NT2/D1 (cell line): ENCODE data around the gene CDK11B.
"Not testable (repeated sequence)": the region's sequence is repeated elsewhere in the genome, so short reads cannot be mapped to it uniquely, and the experiment has no call there.

Source experiments
- DNase-seq: peaks from one replicate; pipeline ENCODE4 v3.0.0-alpha.2; 2011; ENCODE audit warnings: low read depth, low spot score
- H3K27me3 ChIP-seq: 2 replicates; pipeline ENCODE4 v1.6.0; 2011; ENCODE audit warnings: mild to moderate bottlenecking; ENCODE audit not compliant: insufficient read length, insufficient read depth
- H3K36me3 ChIP-seq: 2 replicates; pipeline ENCODE4 v1.6.1; 2011; ENCODE audit warnings: mild to moderate bottlenecking, low read length, mixed read lengths; ENCODE audit not compliant: insufficient read depth, insufficient read length
- H3K4me1 ChIP-seq: 2 replicates; pipeline ENCODE4 v1.5.1; 2011; ENCODE audit not compliant: insufficient read depth, insufficient read length
- H3K4me3 ChIP-seq: 2 replicates; pipeline ENCODE4 v1.5.1; 2011; ENCODE audit warnings: low read depth; ENCODE audit not compliant: insufficient read length
- H3K9ac ChIP-seq: 2 replicates; pipeline ENCODE4 v1.6.0; 2011; ENCODE audit warnings: low read depth; ENCODE audit not compliant: insufficient read length
- H3K9me3 ChIP-seq: 2 replicates; pipeline ENCODE4 v1.5.1; 2011; ENCODE audit warnings: mild to moderate bottlenecking, low read length; ENCODE audit not compliant: insufficient read depth
- SUZ12 ChIP-seq: IDR thresholded peaks from 2 replicates; pipeline ENCODE4 v1.6.1; 2011; ENCODE audit not compliant: insufficient read length, insufficient read depth; ENCODE audit errors: extremely low read depth
- YY1 ChIP-seq: IDR thresholded peaks from 2 replicates; pipeline ENCODE4 v1.6.1; 2011; ENCODE audit not compliant: insufficient read length, insufficient read depth
- ZNF274 ChIP-seq: IDR thresholded peaks from 2 replicates; pipeline ENCODE4 v1.6.1; 2011; ENCODE audit warnings: mild to moderate bottlenecking, low read depth, low read length

The CDK11B gene

DNA sequence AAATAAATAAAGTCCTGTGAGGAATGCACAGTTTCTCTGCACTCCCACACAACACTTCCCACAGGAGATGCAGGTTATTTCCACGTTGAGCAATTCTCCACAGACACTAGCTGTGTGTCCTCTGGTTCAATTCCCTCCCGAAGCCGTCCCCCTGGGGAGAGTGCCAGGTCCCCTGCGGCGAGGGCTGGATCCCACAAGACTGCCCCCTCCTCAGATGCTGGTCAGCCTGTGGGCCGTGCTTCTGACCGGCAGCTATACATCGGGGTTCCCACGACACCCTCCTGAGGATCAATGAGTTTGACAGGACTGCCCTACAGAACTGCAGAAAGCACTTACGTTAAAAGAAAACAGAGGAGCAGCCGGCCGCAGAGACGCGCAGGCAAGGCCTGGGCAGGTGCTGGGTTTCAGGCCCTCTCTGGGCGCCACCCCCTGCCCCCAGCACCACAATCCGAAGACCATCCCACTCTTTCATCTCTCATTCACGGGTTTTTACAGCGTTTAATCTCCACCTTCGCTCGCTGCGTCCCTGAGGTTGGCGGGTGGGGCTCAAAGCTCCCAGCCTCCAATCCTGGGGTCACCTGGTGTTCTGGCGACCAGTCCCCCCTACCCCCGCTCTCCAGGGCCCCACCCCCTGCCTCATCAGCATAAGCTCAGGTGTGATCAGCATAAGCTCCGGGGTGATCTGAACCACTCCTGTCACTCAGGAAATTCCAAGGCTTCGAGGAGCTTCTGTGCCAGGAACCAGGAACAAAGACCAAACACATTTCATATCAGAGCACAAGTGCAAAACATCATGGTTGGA is 24.5 kb upstream of the CDK11B start:
- no peak for TF ChIP-seq YY1
- TF ChIP-seq ZNF274: no peak
- TF ChIP-seq SUZ12: no peak
- peaks cover 14% of the 10 kb centered on the region for H3K4me1 ChIP-seq
- H3K9me3 ChIP-seq: no peaks in the 10 kb centered on the region
- H3K27me3 ChIP-seq: no peaks in the 10 kb centered on the region
- H3K36me3 ChIP-seq: peaks cover 9% of the 10 kb centered on the region
- no peak for DNase-seq
- H3K4me3 ChIP-seq: no peak overlapping the region
- H3K9ac ChIP-seq: no peak overlapping the region

DNA sequence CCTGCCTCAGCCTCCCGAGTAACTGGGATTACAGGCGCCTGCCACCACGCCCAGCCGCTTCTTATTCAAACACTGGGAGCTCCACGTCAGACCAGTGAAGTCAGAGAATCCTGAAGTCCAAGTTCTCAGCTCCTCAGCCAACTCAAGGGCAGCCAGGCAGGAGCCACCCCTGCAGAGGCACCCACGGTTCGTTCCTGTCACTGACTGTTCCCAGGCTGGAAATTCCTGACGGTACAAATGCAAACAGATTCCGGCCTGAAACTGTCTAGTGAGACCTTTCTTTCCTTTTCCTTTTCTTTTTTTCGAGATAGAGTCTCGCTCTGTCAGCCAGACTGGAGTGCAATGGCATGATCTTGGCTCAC is 22.1 kb upstream of the CDK11B start:
- peaks cover 17% of the 10 kb centered on the region for H3K4me1 ChIP-seq
- H3K27me3 ChIP-seq: no peaks in the 10 kb centered on the region
- H3K36me3 ChIP-seq: peaks cover 9% of the 10 kb centered on the region
- no peak for TF ChIP-seq YY1
- no peak for TF ChIP-seq SUZ12
- TF ChIP-seq ZNF274: no peak
- DNase-seq: no peak
- H3K9me3 ChIP-seq: no peaks in the 10 kb centered on the region
- H3K9ac ChIP-seq: no peak overlapping the region
- no peak overlapping the region for H3K4me3 ChIP-seq

DNA sequence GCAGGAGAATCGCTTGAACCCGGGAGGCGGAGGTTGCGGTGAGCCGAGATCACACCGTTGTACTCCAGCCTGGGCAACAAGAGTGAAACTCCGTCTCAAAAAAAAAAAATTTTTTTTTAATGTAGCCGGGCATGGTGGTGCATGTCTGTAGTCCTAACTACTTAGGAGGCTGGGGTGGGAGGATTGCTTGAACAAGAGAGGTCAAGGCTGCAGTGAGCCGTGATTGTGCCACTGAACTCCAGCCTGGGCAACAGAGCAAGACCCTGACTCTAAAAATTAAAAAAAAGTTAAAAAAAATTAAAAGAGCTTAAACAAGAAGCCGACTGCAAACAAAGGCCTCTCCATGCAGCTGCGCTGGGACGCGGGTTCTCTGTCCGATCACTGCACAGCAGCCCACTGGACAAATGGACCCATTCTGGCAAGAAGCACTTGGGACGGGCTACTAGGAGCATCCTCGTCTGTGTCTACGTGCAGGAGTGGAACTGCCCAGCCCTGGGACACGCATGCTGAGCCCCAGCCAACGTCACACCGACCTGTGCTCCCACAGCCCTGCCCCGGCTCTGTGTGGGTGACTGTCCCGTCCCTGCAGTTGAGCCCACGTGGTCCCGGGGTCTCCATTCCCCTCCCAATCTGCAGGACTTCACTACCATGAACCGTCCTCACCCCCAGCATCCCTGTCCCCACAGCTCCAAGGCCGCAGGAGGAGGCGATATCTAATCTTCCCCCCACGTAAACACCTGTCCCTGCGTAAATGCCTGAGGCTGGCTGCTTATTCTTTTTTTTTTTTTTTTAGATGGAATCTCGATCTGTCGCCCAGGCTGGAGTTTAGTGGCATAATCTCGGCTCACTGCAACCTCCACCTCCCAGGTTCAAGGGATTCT is 21.5 kb upstream of the CDK11B start:
- Histone ChIP-seq H3K9ac (no peak overlapping the region), H3K9me3 (no peaks in the 10 kb centered on the region), H3K4me3 (no peak overlapping the region), H3K36me3 (peaks cover 9% of the 10 kb centered on the region), H3K4me1 (peaks cover 17% of the 10 kb centered on the region), H3K27me3 (no peaks in the 10 kb centered on the region)
- TF ChIP-seq SUZ12 (no peak), YY1 (no peak), ZNF274 (no peak)
- DNase-seq: no peak

DNA sequence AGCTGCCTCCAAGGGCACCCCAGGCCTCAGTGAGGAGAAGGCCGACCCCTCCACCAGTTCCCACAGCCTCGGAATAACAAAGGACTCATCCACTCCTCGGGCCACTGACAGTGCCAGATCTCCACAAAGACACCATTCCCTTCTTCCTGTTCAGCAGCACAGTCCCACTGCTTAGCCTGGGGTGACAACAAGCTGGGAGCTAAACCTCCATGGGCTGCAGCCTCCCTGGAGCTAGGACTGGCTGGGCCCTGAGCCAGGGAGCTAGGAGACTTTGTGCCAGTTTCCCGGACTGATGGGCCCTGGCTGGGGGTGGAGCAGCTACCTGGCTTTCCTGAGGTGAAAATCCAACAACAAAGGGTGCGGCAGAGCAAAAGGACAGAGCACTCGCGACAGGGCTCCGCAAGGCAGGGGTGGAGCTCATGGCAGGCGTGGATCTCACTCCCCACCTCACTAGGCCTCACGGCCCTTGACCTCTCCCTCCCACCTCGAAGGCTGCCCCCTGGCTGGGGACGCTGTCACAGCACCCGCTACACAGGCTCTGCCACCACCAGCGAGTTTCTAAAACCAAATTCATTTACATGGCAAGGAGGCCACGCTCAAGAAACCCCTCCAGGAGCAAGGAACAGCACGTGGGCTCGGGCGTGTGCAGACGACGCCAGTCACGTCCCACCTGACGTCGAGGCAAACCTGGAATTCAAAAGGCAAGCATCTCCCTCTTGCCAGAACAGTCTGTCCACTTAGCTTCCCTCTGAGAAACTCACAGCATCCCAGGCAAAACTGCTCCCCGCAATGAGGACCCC is 20.0 kb upstream of the CDK11B start:
- no peaks in the 10 kb centered on the region for H3K9me3 ChIP-seq
- H3K27me3 ChIP-seq: no peaks in the 10 kb centered on the region
- DNase-seq: no peak
- H3K9ac ChIP-seq: peak overlapping the region; percentile 42
- peaks cover 13% of the 10 kb centered on the region for H3K4me1 ChIP-seq
- TF ChIP-seq SUZ12 (no peak), ZNF274 (no peak), YY1 (no peak)
- peaks cover 9% of the 10 kb centered on the region for H3K36me3 ChIP-seq
- no peak overlapping the region for H3K4me3 ChIP-seq

DNA sequence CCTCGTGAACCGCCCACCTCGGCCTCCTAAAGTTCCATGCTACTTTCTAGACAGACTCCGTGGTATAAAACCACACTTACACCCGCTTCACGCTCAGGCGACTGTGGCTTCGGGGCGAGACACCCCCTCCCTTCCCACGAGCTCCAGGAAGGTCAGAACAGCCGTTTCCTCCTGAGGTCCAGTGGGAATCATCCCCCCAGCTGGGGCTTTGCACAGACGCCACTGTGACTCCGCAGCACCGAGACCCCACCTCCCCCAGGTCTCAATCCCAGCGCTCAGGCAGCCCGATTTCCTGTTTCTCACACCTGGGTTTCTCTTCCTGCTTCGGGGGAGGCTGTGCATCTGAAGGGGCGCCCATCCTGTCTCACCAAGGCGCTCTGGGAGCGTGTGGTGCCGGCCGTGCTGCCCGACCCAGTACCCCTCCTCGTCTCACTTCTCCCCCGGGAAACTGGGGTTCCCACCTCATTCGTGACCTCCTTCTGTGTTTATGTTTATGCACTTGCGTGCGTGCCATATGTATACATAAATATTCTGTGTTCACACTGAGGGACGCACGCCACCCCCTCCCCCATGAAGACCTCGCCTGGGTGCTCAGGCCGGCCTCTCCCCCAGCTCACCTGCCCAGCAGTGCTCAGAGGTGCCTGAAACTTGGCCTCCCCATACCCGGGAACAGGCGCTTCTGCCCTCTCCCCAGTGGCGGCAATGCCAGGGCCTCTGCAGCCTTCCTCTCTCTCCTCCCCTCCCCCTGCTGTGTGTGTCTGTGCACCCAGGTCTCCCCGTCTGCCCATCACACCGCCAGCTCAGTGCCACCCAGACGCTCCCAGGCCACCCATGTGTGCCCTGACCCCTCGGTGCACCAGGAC is 19.1 kb upstream of the CDK11B start:
- Histone ChIP-seq H3K9me3 (no peaks in the 10 kb centered on the region), H3K4me3 (no peak overlapping the region), H3K9ac (no peak overlapping the region), H3K36me3 (peaks cover 5% of the 10 kb centered on the region), H3K27me3 (no peaks in the 10 kb centered on the region), H3K4me1 (peaks cover 11% of the 10 kb centered on the region)
- TF ChIP-seq YY1 (no peak), SUZ12 (no peak), ZNF274 (no peak)
- no peak for DNase-seq

DNA sequence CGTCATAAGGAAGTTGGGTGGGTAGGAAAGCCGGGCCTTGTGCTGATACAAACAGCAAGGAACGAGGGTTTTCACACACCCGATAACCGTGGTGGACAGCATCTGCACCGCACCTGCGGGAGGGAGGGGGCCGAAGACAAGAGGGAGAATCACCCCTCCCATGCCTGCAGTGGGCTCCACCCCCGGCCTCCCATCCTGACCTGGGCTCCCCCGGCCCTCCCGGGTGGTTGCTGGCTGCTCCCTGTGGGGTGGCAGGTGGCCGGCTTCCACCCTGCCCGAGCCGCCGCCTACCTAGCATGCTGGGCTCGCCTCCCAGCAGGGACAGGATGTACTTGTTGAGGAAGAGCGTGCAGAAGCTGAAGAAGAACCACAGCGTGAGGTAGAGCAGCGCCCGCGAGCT is 17.3 kb upstream of the CDK11B start:
- H3K4me1 ChIP-seq, DNase-seq, H3K27me3 ChIP-seq, H3K9me3 ChIP-seq, H3K4me3 ChIP-seq, H3K9ac ChIP-seq: not testable (repeated sequence)
- H3K36me3 ChIP-seq: peaks cover 16% of the 10 kb centered on the region

DNA sequence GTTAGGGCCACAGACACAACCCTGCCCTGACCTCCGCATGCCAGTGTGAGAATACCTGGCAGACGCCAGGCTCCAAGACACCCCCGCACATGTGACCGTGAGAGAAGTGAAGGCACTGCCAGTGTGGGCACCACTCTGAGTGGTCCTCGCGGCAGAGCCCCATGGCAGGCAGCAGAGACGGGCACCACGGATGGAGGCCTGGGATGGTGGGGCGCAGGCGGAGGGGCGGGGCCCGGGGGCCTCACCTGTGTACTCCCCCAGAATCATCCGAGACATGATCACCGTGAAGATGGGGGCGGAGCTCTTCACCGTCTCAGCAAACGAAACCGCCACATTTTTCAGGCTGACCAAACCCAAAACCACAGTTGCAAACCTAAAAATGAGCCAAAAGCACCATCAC is 16.4 kb upstream of the CDK11B start:
- not testable (repeated sequence) for H3K27me3 ChIP-seq, H3K4me3 ChIP-seq, DNase-seq, H3K4me1 ChIP-seq, H3K9me3 ChIP-seq, H3K9ac ChIP-seq
- H3K36me3 ChIP-seq: peaks cover 20% of the 10 kb centered on the region

DNA sequence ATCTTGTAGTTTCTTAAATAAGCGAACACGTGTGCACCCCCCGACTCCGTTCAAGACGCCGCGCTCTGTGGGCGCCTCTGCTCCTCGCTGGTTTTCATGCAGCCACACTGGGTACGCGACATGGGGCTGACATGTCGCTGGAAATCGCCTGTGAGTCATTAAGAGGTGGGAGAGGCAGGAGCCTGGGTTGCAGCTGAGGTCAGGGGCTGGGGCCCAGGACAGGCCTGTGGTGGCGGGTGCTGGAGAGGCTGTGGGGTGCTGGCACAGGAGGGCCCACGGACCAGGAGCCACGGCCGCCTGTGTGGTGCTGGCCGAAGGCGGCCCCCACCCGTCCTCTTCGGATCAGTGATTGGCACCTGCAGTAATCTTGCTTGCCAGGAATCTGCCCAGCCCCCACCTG is 16.0 kb upstream of the CDK11B start:
- not testable (repeated sequence) for H3K4me1 ChIP-seq, H3K9ac ChIP-seq, DNase-seq, H3K27me3 ChIP-seq, H3K9me3 ChIP-seq, H3K4me3 ChIP-seq
- H3K36me3 ChIP-seq: peaks cover 23% of the 10 kb centered on the region
